HepG2 (cell line): ENCODE measurements around the gene PRM3. TPM values are rescaled to one million over a fixed set of nuclear protein-coding genes. Genes with fewer than 3 reads are reported as not detected.

Experiments used
- ARNTL ChIP-seq: sonication (generic); formaldehyde crosslinking; IDR thresholded peaks from 2 replicates; pipeline ENCODE4 v1.4.0; 2020; ENCODE audit warnings: mild to moderate bottlenecking, missing genetic modification reagents
- WIZ ChIP-seq: sonication (generic); formaldehyde crosslinking; IDR thresholded peaks from 2 replicates; pipeline ENCODE4 v1.5.1; 2020; ENCODE audit warnings: mild to moderate bottlenecking, missing genetic modification reagents
- ZNF572 ChIP-seq: sonication (generic); formaldehyde crosslinking; IDR thresholded peaks from 2 replicates; pipeline ENCODE4 v1.5.1; 2020; ENCODE audit warnings: mild to moderate bottlenecking, missing genetic modification reagents
- polyA plus RNA-seq, 8 experiments: library from polyadenylated mRNA; depleted of rRNA in 3 of 8; stranded (reverse) in 7 of 8; unstranded in 1 of 8; fragments of >200 nt; fragmentation: Illumina TruSeq in 4 of 8; extraction: Trizol in 4 of 8; gene quantifications; 2 replicates each; pipeline versions ENCODE4 v1.2.1 to v1.2.3, GENCODE V29; 2011 to 2016; ENCODE audit warnings: low read depth in 4 of 8, missing spikeins in 1 of 8, mixed read lengths in 1 of 8; ENCODE audit not compliant: insufficient read depth in 1 of 8
- total RNA-seq, 5 experiments: library from RNA; depleted of rRNA; stranded (reverse); fragments of >200 nt; fragmentation: Illumina TruSeq; extraction: Trizol; gene quantifications; 2 replicates each; pipeline ENCODE4 v1.2.3, GENCODE V29; 2016; ENCODE audit warnings: low read depth in 1 of 5
- TF ChIP-seq, protein P1 (sequence below), 2 experiments: fragments of 450-650 bp in 1 of 2; sonication (generic) in 1 of 2; formaldehyde crosslinking in 1 of 2; IDR thresholded peaks; 2 replicates each; pipeline versions ENCODE4 v1.6.1 to v1.8.0; 2016 to 2022; ENCODE audit warnings: antibody characterized with exemption in 1 of 2, mild to moderate bottlenecking in 1 of 2, missing genetic modification reagents in 1 of 2
- TF ChIP-seq, protein P2 (sequence below): sonication (generic); formaldehyde crosslinking; IDR thresholded peaks from 2 replicates; pipeline ENCODE4 v1.8.0; 2022; ENCODE audit warnings: mild to moderate bottlenecking, missing genetic modification reagents, moderate library complexity
- TF ChIP-seq, protein P3 (sequence below): sonication (generic); formaldehyde crosslinking; IDR thresholded peaks from 2 replicates; pipeline ENCODE4 v1.5.0; 2020; ENCODE audit warnings: mild to moderate bottlenecking, missing genetic modification reagents, borderline replicate concordance

Gene PRM3
- total and polyA plus RNA-seq, 2 of the 13 experiments (the other 11 are each of a cell fraction or from before 2014, with no cell fraction given): not detected

GRCh38 chr16:11272484-11272883 is 945 bp downstream of the PRM3 start (continued):
- TF ChIP-seq, protein P1, sequence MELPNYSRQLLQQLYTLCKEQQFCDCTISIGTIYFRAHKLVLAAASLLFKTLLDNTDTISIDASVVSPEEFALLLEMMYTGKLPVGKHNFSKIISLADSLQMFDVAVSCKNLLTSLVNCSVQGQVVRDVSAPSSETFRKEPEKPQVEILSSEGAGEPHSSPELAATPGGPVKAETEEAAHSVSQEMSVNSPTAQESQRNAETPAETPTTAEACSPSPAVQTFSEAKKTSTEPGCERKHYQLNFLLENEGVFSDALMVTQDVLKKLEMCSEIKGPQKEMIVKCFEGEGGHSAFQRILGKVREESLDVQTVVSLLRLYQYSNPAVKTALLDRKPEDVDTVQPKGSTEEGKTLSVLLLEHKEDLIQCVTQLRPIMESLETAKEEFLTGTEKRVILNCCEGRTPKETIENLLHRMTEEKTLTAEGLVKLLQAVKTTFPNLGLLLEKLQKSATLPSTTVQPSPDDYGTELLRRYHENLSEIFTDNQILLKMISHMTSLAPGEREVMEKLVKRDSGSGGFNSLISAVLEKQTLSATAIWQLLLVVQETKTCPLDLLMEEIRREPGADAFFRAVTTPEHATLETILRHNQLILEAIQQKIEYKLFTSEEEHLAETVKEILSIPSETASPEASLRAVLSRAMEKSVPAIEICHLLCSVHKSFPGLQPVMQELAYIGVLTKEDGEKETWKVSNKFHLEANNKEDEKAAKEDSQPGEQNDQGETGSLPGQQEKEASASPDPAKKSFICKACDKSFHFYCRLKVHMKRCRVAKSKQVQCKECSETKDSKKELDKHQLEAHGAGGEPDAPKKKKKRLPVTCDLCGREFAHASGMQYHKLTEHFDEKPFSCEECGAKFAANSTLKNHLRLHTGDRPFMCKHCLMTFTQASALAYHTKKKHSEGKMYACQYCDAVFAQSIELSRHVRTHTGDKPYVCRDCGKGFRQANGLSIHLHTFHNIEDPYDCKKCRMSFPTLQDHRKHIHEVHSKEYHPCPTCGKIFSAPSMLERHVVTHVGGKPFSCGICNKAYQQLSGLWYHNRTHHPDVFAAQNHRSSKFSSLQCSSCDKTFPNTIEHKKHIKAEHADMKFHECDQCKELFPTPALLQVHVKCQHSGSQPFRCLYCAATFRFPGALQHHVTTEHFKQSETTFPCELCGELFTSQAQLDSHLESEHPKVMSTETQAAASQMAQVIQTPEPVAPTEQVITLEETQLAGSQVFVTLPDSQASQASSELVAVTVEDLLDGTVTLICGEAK (IDR thresholded peaks at IDR 0.05): no peak
- TF ChIP-seq, protein P1 (CRISPR knock-in tag; IDR thresholded peaks at IDR 0.05): no peak
- TF ChIP-seq WIZ (CRISPR knock-in tag) (no peak), ARNTL (no peak), ZNF572 (0 out of 2 replicates have a peak, but pooled peaks have one; percentile 41)
- TF ChIP-seq, protein P2, sequence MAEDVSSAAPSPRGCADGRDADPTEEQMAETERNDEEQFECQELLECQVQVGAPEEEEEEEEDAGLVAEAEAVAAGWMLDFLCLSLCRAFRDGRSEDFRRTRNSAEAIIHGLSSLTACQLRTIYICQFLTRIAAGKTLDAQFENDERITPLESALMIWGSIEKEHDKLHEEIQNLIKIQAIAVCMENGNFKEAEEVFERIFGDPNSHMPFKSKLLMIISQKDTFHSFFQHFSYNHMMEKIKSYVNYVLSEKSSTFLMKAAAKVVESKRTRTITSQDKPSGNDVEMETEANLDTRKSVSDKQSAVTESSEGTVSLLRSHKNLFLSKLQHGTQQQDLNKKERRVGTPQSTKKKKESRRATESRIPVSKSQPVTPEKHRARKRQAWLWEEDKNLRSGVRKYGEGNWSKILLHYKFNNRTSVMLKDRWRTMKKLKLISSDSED (CRISPR knock-in tag): no peak
- TF ChIP-seq, protein P3, sequence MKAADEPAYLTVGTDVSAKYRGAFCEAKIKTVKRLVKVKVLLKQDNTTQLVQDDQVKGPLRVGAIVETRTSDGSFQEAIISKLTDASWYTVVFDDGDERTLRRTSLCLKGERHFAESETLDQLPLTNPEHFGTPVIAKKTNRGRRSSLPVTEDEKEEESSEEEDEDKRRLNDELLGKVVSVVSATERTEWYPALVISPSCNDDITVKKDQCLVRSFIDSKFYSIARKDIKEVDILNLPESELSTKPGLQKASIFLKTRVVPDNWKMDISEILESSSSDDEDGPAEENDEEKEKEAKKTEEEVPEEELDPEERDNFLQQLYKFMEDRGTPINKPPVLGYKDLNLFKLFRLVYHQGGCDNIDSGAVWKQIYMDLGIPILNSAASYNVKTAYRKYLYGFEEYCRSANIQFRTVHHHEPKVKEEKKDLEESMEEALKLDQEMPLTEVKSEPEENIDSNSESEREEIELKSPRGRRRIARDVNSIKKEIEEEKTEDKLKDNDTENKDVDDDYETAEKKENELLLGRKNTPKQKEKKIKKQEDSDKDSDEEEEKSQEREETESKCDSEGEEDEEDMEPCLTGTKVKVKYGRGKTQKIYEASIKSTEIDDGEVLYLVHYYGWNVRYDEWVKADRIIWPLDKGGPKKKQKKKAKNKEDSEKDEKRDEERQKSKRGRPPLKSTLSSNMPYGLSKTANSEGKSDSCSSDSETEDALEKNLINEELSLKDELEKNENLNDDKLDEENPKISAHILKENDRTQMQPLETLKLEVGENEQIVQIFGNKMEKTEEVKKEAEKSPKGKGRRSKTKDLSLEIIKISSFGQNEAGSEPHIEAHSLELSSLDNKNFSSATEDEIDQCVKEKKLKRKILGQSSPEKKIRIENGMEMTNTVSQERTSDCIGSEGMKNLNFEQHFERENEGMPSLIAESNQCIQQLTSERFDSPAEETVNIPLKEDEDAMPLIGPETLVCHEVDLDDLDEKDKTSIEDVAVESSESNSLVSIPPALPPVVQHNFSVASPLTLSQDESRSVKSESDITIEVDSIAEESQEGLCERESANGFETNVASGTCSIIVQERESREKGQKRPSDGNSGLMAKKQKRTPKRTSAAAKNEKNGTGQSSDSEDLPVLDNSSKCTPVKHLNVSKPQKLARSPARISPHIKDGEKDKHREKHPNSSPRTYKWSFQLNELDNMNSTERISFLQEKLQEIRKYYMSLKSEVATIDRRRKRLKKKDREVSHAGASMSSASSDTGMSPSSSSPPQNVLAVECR (CRISPR knock-in tag): 0 out of 2 replicates have a peak, but pooled peaks have one; percentile 0
